ENCODE data around the gene TEDC2.

DNA sequence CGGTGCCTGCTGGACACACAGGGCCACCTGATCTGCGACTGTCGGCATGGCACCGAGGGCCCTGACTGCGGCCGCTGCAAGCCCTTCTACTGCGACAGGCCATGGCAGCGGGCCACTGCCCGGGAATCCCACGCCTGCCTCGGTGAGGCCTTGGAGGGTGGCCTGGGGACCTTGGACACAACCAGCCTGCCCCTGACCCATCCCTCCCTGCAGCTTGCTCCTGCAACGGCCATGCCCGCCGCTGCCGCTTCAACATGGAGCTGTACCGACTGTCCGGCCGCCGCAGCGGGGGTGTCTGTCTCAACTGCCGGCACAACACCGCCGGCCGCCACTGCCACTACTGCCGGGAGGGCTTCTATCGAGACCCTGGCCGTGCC is 12.6 kb downstream of the TEDC2 start:
- TF ChIP-seq POLR2A (IDR thresholded peaks at IDR 0.05) (no peak), EP300 (IDR thresholded peaks at IDR 0.05; ENCODE audit: low read depth) (no peak)
- TF ChIP-seq, protein P1, sequence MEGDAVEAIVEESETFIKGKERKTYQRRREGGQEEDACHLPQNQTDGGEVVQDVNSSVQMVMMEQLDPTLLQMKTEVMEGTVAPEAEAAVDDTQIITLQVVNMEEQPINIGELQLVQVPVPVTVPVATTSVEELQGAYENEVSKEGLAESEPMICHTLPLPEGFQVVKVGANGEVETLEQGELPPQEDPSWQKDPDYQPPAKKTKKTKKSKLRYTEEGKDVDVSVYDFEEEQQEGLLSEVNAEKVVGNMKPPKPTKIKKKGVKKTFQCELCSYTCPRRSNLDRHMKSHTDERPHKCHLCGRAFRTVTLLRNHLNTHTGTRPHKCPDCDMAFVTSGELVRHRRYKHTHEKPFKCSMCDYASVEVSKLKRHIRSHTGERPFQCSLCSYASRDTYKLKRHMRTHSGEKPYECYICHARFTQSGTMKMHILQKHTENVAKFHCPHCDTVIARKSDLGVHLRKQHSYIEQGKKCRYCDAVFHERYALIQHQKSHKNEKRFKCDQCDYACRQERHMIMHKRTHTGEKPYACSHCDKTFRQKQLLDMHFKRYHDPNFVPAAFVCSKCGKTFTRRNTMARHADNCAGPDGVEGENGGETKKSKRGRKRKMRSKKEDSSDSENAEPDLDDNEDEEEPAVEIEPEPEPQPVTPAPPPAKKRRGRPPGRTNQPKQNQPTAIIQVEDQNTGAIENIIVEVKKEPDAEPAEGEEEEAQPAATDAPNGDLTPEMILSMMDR (IDR thresholded peaks at IDR 0.05) = no peak

Data from transverse colon (tissue), 3 donors.